ENCODE results near the gene EMILIN3. TPM values are rescaled to one million over a fixed set of nuclear protein-coding genes. Genes with fewer than 3 reads are reported as not detected.

EMILIN3 gene, protein sequence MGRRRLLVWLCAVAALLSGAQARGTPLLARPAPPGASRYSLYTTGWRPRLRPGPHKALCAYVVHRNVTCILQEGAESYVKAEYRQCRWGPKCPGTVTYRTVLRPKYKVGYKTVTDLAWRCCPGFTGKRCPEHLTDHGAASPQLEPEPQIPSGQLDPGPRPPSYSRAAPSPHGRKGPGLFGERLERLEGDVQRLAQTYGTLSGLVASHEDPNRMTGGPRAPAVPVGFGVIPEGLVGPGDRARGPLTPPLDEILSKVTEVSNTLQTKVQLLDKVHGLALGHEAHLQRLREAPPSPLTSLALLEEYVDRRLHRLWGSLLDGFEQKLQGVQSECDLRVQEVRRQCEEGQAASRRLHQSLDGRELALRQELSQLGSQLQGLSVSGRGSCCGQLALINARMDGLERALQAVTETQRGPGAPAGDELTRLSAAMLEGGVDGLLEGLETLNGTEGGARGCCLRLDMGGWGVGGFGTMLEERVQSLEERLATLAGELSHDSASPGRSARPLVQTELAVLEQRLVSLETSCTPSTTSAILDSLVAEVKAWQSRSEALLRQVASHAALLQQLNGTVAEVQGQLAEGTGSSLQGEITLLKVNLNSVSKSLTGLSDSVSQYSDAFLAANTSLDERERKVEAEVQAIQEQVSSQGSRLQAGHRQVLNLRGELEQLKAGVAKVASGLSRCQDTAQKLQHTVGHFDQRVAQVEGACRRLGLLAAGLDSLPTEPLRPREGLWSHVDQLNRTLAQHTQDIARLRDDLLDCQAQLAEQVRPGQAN
- 0.62 TPM for polyA plus RNA-seq (2013, experiment 1 of 2)
- 0.64 TPM for polyA plus RNA-seq (2013, experiment 2 of 2)

- no peaks in the 10 kb centered on the region for H3K36me3 ChIP-seq (ENCODE audit: control insufficient read depth, insufficient read depth, low read length)
- no peak within 1 kb of the TSS for H3K27ac ChIP-seq (ENCODE audit: low read depth, low read length)
- peak within 1 kb of the TSS; percentile 90 for H3K56ac ChIP-seq (ENCODE audit: low read length)
- peak within 1 kb of the TSS; percentile 20 for H3K4me3 ChIP-seq (ENCODE audit: low read length)
- no peaks in the 10 kb centered on the region for H3K79me1 ChIP-seq (ENCODE audit: low read length)
- H3K9ac ChIP-seq (ENCODE audit: low read length), result peak within 1 kb of the TSS; percentile 67
- peaks cover 10% of the 10 kb centered on the region for H3K27me3 ChIP-seq (ENCODE audit: insufficient read depth, low read length, poor library complexity)
- H4K5ac ChIP-seq (ENCODE audit: low read length), result no peak within 1 kb of the TSS
- H3K4ac ChIP-seq (ENCODE audit: low read depth, low read length), result no peak within 1 kb of the TSS
- no peak within 1 kb of the TSS for H2BK120ac ChIP-seq (ENCODE audit: low read depth, low read length)
- peak; percentile 43 for DNase-seq
- no peak within 1 kb of the TSS for H3K23ac ChIP-seq (ENCODE audit: low read length)
- no CpG with 5 or more reads among the region's 93 CpGs for WGBS (ENCODE audit: extremely low coverage, insufficient coverage, low lambda C conversion rate)
- H3K4me1 ChIP-seq (ENCODE audit: control insufficient read depth, low read depth, low read length), result no peaks in the 10 kb centered on the region
- peak within 1 kb of the TSS; percentile 34 for H3K18ac ChIP-seq (ENCODE audit: low read length)
- H4K8ac ChIP-seq (ENCODE audit: low read depth, low read length), result no peak within 1 kb of the TSS
- H2AK5ac ChIP-seq (ENCODE audit: low read length), result no peak within 1 kb of the TSS
- H2BK15ac ChIP-seq (replicated peaks; ENCODE audit: low read depth), result no peak within 1 kb of the TSS
- no peaks in the 10 kb centered on the region for H3K79me2 ChIP-seq (ENCODE audit: control insufficient read depth, insufficient read depth, low read length)
- H3K4me2 ChIP-seq (ENCODE audit: low read length), result peak within 1 kb of the TSS; percentile 83
- no peak within 1 kb of the TSS for H2BK5ac ChIP-seq (ENCODE audit: low read length)
Observed at GRCh38 chr20:41366546-41367392, at the start of gene EMILIN3. EMILIN3 (minus strand) TSS chr20:41366818; CDS start chr20:41366634, 184 bp downstream.

- Histone ChIP-seq H3K36me3 (ENCODE audit: control insufficient read depth, insufficient read depth, low read length) (peaks cover 13% of the 10 kb centered on the region), H2AK5ac (ENCODE audit: low read length) (no peak overlapping the region)
Observed at GRCh38 chr20:41415191-41415590, 48.6 kb upstream of the EMILIN3 start.

GRCh38 chr20:41413169-41413568 is 46.6 kb upstream of the EMILIN3 start:
- no peak overlapping the region for H3K18ac ChIP-seq (ENCODE audit: low read length)
- peak overlapping the region; percentile 10 for H3K23ac ChIP-seq (ENCODE audit: low read length)
- H3K27ac ChIP-seq (ENCODE audit: low read depth, low read length), result no peak overlapping the region
- H3K36me3 ChIP-seq (ENCODE audit: control insufficient read depth, insufficient read depth, low read length), result peaks cover 16% of the 10 kb centered on the region
- no peak overlapping the region for H3K9ac ChIP-seq (ENCODE audit: low read length)
- H4K5ac ChIP-seq (ENCODE audit: low read length), result no peak overlapping the region
- no peak overlapping the region for H2BK120ac ChIP-seq (ENCODE audit: low read depth, low read length)
- WGBS (ENCODE audit: extremely low coverage, insufficient coverage, low lambda C conversion rate), result no CpG with 5 or more reads among the region's 5 CpGs
- H3K56ac ChIP-seq (ENCODE audit: low read length), result no peak overlapping the region
- H3K79me1 ChIP-seq (ENCODE audit: low read length), result no peaks in the 10 kb centered on the region
- DNase-seq, result no peak
- H3K79me2 ChIP-seq (ENCODE audit: control insufficient read depth, insufficient read depth, low read length), result no peaks in the 10 kb centered on the region
- no peaks in the 10 kb centered on the region for H3K27me3 ChIP-seq (ENCODE audit: insufficient read depth, low read length, poor library complexity)
- no peak overlapping the region for H2AK5ac ChIP-seq (ENCODE audit: low read length)
- no peak overlapping the region for H3K4ac ChIP-seq (ENCODE audit: low read depth, low read length)
- H3K4me2 ChIP-seq (ENCODE audit: low read length), result no peak overlapping the region
- H4K8ac ChIP-seq (ENCODE audit: low read depth, low read length), result no peak overlapping the region
- no peak overlapping the region for H2BK15ac ChIP-seq (replicated peaks; ENCODE audit: low read depth)
- H3K4me3 ChIP-seq (ENCODE audit: low read length), result no peak overlapping the region
- peaks cover 1% of the 10 kb centered on the region for H3K4me1 ChIP-seq (ENCODE audit: control insufficient read depth, low read depth, low read length)
- H2BK5ac ChIP-seq (ENCODE audit: low read length), result no peak overlapping the region

More at GRCh38 chr20:41415191-41415590, 48.6 kb upstream of the EMILIN3 start:
- H3K9ac ChIP-seq (ENCODE audit: low read length), result no peak overlapping the region
- H3K56ac ChIP-seq (ENCODE audit: low read length), result no peak overlapping the region
- no peak overlapping the region for H2BK5ac ChIP-seq (ENCODE audit: low read length)
- DNase-seq, result no peak
- H4K8ac ChIP-seq (ENCODE audit: low read depth, low read length), result no peak overlapping the region
- H3K27me3 ChIP-seq (ENCODE audit: insufficient read depth, low read length, poor library complexity), result no peaks in the 10 kb centered on the region
- no peak overlapping the region for H4K5ac ChIP-seq (ENCODE audit: low read length)
- no peak overlapping the region for H3K23ac ChIP-seq (ENCODE audit: low read length)
- no peak overlapping the region for H3K18ac ChIP-seq (ENCODE audit: low read length)
- H3K4me1 ChIP-seq (ENCODE audit: control insufficient read depth, low read depth, low read length), result peaks cover 1% of the 10 kb centered on the region
- H3K4me2 ChIP-seq (ENCODE audit: low read length), result no peak overlapping the region
- no peaks in the 10 kb centered on the region for H3K79me2 ChIP-seq (ENCODE audit: control insufficient read depth, insufficient read depth, low read length)
- H3K4me3 ChIP-seq (ENCODE audit: low read length), result no peak overlapping the region
- no CpG with 5 or more reads among the region's 8 CpGs for whole genome bisulfite sequencing (ENCODE audit: extremely low coverage, insufficient coverage, low lambda C conversion rate)
- no peak overlapping the region for H2BK120ac ChIP-seq (ENCODE audit: low read depth, low read length)
- H3K4ac ChIP-seq (ENCODE audit: low read depth, low read length), result no peak overlapping the region
- H2BK15ac ChIP-seq (replicated peaks; ENCODE audit: low read depth), result no peak overlapping the region
- no peaks in the 10 kb centered on the region for H3K79me1 ChIP-seq (ENCODE audit: low read length)
- H3K27ac ChIP-seq (ENCODE audit: low read depth, low read length), result no peak overlapping the region

DNA sequence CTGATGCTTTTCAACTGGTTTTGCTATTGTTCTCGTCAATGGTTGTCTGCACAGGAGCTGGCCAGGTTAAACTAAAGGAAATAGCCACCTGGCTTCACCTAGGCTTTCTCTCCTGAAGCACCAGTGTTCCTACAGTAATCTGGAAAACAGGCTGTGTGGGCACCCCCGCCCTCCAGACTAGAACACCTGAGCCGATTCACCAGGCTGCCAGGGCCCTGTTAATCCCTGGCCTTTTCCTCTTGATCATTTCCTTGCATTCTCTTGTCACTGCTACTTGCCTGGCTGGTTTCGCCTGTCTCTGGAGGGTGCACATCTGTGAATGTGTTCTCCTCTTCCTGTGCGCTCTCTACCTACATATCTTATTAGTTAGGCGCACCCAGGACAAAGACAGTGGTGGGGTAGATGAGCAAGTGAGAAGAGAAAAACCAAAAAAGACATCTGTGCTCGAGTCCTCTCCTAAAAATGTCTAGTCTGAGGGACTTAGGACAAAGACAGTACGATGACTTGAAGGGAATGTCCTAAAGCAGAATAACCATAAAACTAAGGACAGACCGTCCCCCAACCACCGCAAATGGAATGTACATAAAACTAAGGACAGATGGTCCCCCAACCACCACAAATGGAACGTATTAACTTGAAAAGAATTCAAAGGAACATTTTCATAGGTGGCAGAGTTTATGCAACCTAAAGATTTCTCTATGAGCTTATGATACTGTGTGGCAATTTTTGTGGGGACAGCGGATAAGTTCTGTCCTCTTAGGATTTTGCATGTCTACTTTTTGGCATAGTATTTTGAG is 45.9 kb upstream of the EMILIN3 start:
- peaks cover 18% of the 10 kb centered on the region for H3K36me3 ChIP-seq (ENCODE audit: control insufficient read depth, insufficient read depth, low read length)
- H2BK120ac ChIP-seq (ENCODE audit: low read depth, low read length), result no peak overlapping the region
- no peaks in the 10 kb centered on the region for H3K27me3 ChIP-seq (ENCODE audit: insufficient read depth, low read length, poor library complexity)
- no peak overlapping the region for H3K56ac ChIP-seq (ENCODE audit: low read length)
- H2BK15ac ChIP-seq (replicated peaks; ENCODE audit: low read depth), result no peak overlapping the region
- no peak overlapping the region for H4K5ac ChIP-seq (ENCODE audit: low read length)
- no CpG with 5 or more reads among the region's 12 CpGs for WGBS (ENCODE audit: extremely low coverage, insufficient coverage, low lambda C conversion rate)
- H4K8ac ChIP-seq (ENCODE audit: low read depth, low read length), result no peak overlapping the region
- H3K18ac ChIP-seq (ENCODE audit: low read length), result no peak overlapping the region
- no peaks in the 10 kb centered on the region for H3K79me2 ChIP-seq (ENCODE audit: control insufficient read depth, insufficient read depth, low read length)
- no peak overlapping the region for H2AK5ac ChIP-seq (ENCODE audit: low read length)
- no peak overlapping the region for H3K4me3 ChIP-seq (ENCODE audit: low read length)
- H3K4me2 ChIP-seq (ENCODE audit: low read length), result no peak overlapping the region
- no peak overlapping the region for H2BK5ac ChIP-seq (ENCODE audit: low read length)
- no peak overlapping the region for H3K23ac ChIP-seq (ENCODE audit: low read length)
- peaks cover 1% of the 10 kb centered on the region for H3K4me1 ChIP-seq (ENCODE audit: control insufficient read depth, low read depth, low read length)
- no peaks in the 10 kb centered on the region for H3K79me1 ChIP-seq (ENCODE audit: low read length)
- H3K9ac ChIP-seq (ENCODE audit: low read length), result no peak overlapping the region
- no peak overlapping the region for H3K27ac ChIP-seq (ENCODE audit: low read depth, low read length)
- no peak for DNase-seq
- no peak overlapping the region for H3K4ac ChIP-seq (ENCODE audit: low read depth, low read length)

- no peaks in the 10 kb centered on the region for H3K27me3 ChIP-seq (ENCODE audit: insufficient read depth, low read length, poor library complexity)
- H3K23ac ChIP-seq (ENCODE audit: low read length), result no peak overlapping the region
- no peaks in the 10 kb centered on the region for H3K79me1 ChIP-seq (ENCODE audit: low read length)
- no peaks in the 10 kb centered on the region for H3K4me1 ChIP-seq (ENCODE audit: control insufficient read depth, low read depth, low read length)
- no CpG with 5 or more reads among the region's 2 CpGs for WGBS (ENCODE audit: extremely low coverage, insufficient coverage, low lambda C conversion rate)
- H3K36me3 ChIP-seq (ENCODE audit: control insufficient read depth, insufficient read depth, low read length), result peaks cover 18% of the 10 kb centered on the region
- no peak overlapping the region for H4K8ac ChIP-seq (ENCODE audit: low read depth, low read length)
- H2BK5ac ChIP-seq (ENCODE audit: low read length), result no peak overlapping the region
- H3K79me2 ChIP-seq (ENCODE audit: control insufficient read depth, insufficient read depth, low read length), result no peaks in the 10 kb centered on the region
- no peak overlapping the region for H3K4me3 ChIP-seq (ENCODE audit: low read length)
- H3K18ac ChIP-seq (ENCODE audit: low read length), result no peak overlapping the region
- no peak overlapping the region for H2BK15ac ChIP-seq (replicated peaks; ENCODE audit: low read depth)
- no peak overlapping the region for H3K4me2 ChIP-seq (ENCODE audit: low read length)
- H2AK5ac ChIP-seq (ENCODE audit: low read length), result no peak overlapping the region
- H2BK120ac ChIP-seq (ENCODE audit: low read depth, low read length), result no peak overlapping the region
- DNase-seq, result no peak
- H3K9ac ChIP-seq (ENCODE audit: low read length), result no peak overlapping the region
- no peak overlapping the region for H4K5ac ChIP-seq (ENCODE audit: low read length)
- H3K4ac ChIP-seq (ENCODE audit: low read depth, low read length), result no peak overlapping the region
- no peak overlapping the region for H3K56ac ChIP-seq (ENCODE audit: low read length)
- no peak overlapping the region for H3K27ac ChIP-seq (ENCODE audit: low read depth, low read length)
Observed at GRCh38 chr20:41411391-41411847, 44.8 kb upstream of the EMILIN3 start.
